ENCODE data around the gene TMEM245. TPM values are rescaled to one million over a fixed set of nuclear protein-coding genes. Genes with fewer than 3 reads are reported as not detected.

Gene TMEM245
- total and polyA plus RNA-seq, 2 of the 13 experiments (the other 11 are each of a cell fraction or from before 2014, with no cell fraction given) = 53.5 to 55.4 TPM

DNA sequence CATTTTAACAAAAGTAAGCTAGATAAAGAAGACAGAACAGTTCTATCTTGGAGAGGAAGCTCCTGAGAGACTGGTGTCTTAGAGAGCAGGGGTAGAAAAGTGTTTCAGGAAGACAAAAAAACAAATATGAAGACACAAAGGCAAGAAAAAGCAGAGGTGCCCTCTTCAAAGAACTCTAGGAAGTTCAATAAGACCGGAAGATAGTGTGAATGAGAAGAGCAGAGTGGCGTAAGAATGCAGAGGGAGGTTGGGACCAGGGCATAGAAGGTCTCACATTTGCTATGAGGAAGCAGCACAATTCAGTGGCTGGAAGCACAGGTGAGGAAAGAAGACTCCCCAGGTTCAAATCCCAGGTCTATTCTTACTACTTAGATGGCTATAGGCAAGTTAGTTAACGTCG lies 22.6 kb downstream of the TMEM245 start (continued):
- TF ChIP-seq NFE2L1 (CRISPR knock-in tag; IDR thresholded peaks at IDR 0.05; ENCODE audit: borderline replicate concordance) (no peak), SMARCE1 (IDR thresholded peaks at IDR 0.05; ENCODE audit: borderline replicate concordance) (no peak), THYN1 (CRISPR knock-in tag; IDR thresholded peaks at IDR 0.05; ENCODE audit: borderline replicate concordance, low read depth) (no peak), ERF (CRISPR knock-in tag; IDR thresholded peaks at IDR 0.05) (no peak), ZMYM4 (CRISPR knock-in tag; IDR thresholded peaks at IDR 0.05) (no peak), CAMTA2 (CRISPR knock-in tag; IDR thresholded peaks at IDR 0.05; ENCODE audit: borderline replicate concordance) (no peak), KDM2A (CRISPR knock-in tag; IDR thresholded peaks at IDR 0.05; ENCODE audit: borderline replicate concordance, low read depth) (no peak), ZNF703 (CRISPR knock-in tag; IDR thresholded peaks at IDR 0.05; ENCODE audit: borderline replicate concordance) (no peak)

DNA sequence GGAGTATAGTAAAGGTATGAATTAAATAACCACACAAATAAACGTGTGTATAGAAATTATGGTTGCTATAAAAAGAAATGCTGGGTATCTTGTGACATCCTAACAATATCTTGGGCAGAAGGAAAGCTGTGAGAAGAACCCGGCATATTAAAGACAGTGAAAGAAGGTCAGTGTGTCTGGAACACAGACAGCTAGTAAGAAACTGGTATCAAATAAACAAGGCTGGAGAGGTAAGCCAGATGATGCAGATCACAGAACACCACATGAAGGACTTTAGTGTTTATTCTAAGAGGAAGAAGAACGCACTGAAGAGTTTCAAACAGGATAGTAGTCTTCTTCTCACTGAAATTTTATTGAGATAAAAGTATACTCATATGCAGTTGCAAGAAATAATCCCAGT lies 24.4 kb downstream of the TMEM245 start:
- intact Hi-C loops (cut with micrococcal nuclease; ENCODE audit: unreplicated experiment) = loop anchor here (5.0 kb wide), 1 partner anchor 87 kb away; no protein-coding TSS in a partner anchor

More for the DNA sequence above, 24.4 kb downstream of the TMEM245 start:
- Histone ChIP-seq H4K20me1 (ENCODE audit: insufficient read depth, low read length) (no peaks in the 10 kb centered on the region; the same call in 1 of the 2 replicates), H3K4me2 (ENCODE audit: low read depth, low read length) (no peak overlapping the region), H3K36me3 (replicated peaks in 1 of 2; ENCODE audit: control insufficient read depth in 1 of 2, insufficient read depth in 2 of 2, low read length in 2 of 2) (peaks cover 13 to 51% of the 10 kb centered on the region in 2 experiments), H3K9me3 (ENCODE audit: low read length) (no peaks in the 10 kb centered on the region), H3K4me1 (ENCODE audit: insufficient read depth, low read length) (peaks cover 41% of the 10 kb centered on the region), H2AFZ (ENCODE audit: low read length) (no peak overlapping the region), H3K27me3 (ENCODE audit: control insufficient read depth in 1 of 2, insufficient read depth in 2 of 2, low read length in 2 of 2) (no peaks in the 10 kb centered on the region), H3K79me2 (ENCODE audit: insufficient read depth, low read length) (peaks cover 71% of the 10 kb centered on the region), H3K27ac (ENCODE audit: extremely low read length, insufficient read depth, low read length) (no peak overlapping the region), H3K9ac (ENCODE audit: insufficient read depth, low read depth, low read length) (no peak overlapping the region), H3K4me3 (replicated peaks in 1 of 3; ENCODE audit: insufficient read depth in 1 of 3, low read depth in 2 of 3, low read length in 3 of 3) (no peak overlapping the region)
- POLR2A ChIA-PET = interaction anchor here (1.8 kb wide), 1 partner anchor 13 kb away, joined by 4 read pairs; no protein-coding TSS in a partner anchor
- DNase-seq (ENCODE audit: low spot score) (no peak), ATAC-seq (no peak), FAIRE-seq (no peak)
- CTCF ChIA-PET (ENCODE audit: low intra/inter-chr PET ratio, low total read pairs) = no interaction called here
- in situ Hi-C loops (cut with HindIII; ENCODE audit: extremely low pct_ligation_motif_present, low pct_unique_long_range_greater_than_20kb) = no loop called here
- no TSS peak for BruUV-seq (replicated peaks)
- TF ChIP-seq, protein P1, sequence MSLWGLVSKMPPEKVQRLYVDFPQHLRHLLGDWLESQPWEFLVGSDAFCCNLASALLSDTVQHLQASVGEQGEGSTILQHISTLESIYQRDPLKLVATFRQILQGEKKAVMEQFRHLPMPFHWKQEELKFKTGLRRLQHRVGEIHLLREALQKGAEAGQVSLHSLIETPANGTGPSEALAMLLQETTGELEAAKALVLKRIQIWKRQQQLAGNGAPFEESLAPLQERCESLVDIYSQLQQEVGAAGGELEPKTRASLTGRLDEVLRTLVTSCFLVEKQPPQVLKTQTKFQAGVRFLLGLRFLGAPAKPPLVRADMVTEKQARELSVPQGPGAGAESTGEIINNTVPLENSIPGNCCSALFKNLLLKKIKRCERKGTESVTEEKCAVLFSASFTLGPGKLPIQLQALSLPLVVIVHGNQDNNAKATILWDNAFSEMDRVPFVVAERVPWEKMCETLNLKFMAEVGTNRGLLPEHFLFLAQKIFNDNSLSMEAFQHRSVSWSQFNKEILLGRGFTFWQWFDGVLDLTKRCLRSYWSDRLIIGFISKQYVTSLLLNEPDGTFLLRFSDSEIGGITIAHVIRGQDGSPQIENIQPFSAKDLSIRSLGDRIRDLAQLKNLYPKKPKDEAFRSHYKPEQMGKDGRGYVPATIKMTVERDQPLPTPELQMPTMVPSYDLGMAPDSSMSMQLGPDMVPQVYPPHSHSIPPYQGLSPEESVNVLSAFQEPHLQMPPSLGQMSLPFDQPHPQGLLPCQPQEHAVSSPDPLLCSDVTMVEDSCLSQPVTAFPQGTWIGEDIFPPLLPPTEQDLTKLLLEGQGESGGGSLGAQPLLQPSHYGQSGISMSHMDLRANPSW (CRISPR knock-in tag; IDR thresholded peaks at IDR 0.05; ENCODE audit: borderline replicate concordance) = no peak
- TF ChIP-seq ZKSCAN1 (IDR thresholded peaks at IDR 0.05; ENCODE audit: low read length) (no peak), HNF4G (IDR thresholded peaks at IDR 0.05; ENCODE audit: borderline replicate concordance, low read depth, low read length) (no peak), HNF4G (CRISPR knock-in tag; IDR thresholded peaks at IDR 0.05; ENCODE audit: borderline replicate concordance, low read depth) (no peak), ZNF530 (CRISPR knock-in tag; IDR thresholded peaks at IDR 0.05; ENCODE audit: low read depth) (no peak), ZNF619 (CRISPR knock-in tag; IDR thresholded peaks at IDR 0.05) (no peak)
- WGBS (ENCODE audit: low lambda C conversion rate) = 96% methylated on average over 3 of the region's 3 CpGs

Measured in HepG2 (cell line).